ACC112 (cell line): Measurements from ENCODE around the gene FANCC.

ENCODE experiments used
- H2AFZ ChIP-seq: fragments of 200-600 bp; sonication (generic); one replicate; pipeline ENCODE4 v1.6.0; 2017; ENCODE audit warnings: antibody characterized with exemption, low read length; ENCODE audit not compliant: unreplicated experiment
- H3K27ac ChIP-seq: fragments of 200-600 bp; sonication (generic); 2 replicates; pipeline ENCODE4 v1.5.1; 2014; ENCODE audit warnings: low read depth, mild to moderate bottlenecking, antibody characterized with exemption, low read length, moderate library complexity
- H3K27me3 ChIP-seq: fragments of 200-600 bp; sonication (generic); 2 replicates; pipeline ENCODE4 v1.6.1; 2014; ENCODE audit warnings: mild to moderate bottlenecking, antibody characterized with exemption, low read length, moderate library complexity, mixed read lengths; ENCODE audit not compliant: insufficient read depth
- H3K36me3 ChIP-seq: fragments of 200-600 bp; sonication (generic); 2 replicates; pipeline ENCODE4 v1.6.1; 2016; ENCODE audit warnings: mild to moderate bottlenecking, antibody characterized with exemption, low read length, moderate library complexity, mixed read lengths; ENCODE audit not compliant: insufficient read depth
- H3K4me1 ChIP-seq: fragments of 200-600 bp; sonication (generic); one replicate; pipeline ENCODE4 v1.6.1; 2016; ENCODE audit warnings: low read length, mixed read lengths; ENCODE audit not compliant: insufficient read depth, unreplicated experiment, control insufficient read depth
- H3K4me3 ChIP-seq: fragments of 200-600 bp; sonication (generic); 2 replicates; pipeline ENCODE4 v1.5.1; 2014; ENCODE audit warnings: mild to moderate bottlenecking, low read depth, low read length
- H3K79me2 ChIP-seq: fragments of 200-600 bp; sonication (generic); one replicate; pipeline ENCODE4 v1.6.0; 2016; ENCODE audit warnings: low read length; ENCODE audit not compliant: control insufficient read depth, unreplicated experiment, insufficient read depth

The FANCC gene

GRCh38 chr9:95107976-95108375 lies 209.5 kb downstream of the FANCC start:
- H3K4me3 ChIP-seq: no peak overlapping the region
- H3K27me3 ChIP-seq: no peaks in the 10 kb centered on the region
- H3K79me2 ChIP-seq: no peaks in the 10 kb centered on the region
- H3K36me3 ChIP-seq: no peaks in the 10 kb centered on the region
- H3K27ac ChIP-seq: no peak overlapping the region
- H3K4me1 ChIP-seq: no peaks in the 10 kb centered on the region
- no peak overlapping the region for H2AFZ ChIP-seq

DNA sequence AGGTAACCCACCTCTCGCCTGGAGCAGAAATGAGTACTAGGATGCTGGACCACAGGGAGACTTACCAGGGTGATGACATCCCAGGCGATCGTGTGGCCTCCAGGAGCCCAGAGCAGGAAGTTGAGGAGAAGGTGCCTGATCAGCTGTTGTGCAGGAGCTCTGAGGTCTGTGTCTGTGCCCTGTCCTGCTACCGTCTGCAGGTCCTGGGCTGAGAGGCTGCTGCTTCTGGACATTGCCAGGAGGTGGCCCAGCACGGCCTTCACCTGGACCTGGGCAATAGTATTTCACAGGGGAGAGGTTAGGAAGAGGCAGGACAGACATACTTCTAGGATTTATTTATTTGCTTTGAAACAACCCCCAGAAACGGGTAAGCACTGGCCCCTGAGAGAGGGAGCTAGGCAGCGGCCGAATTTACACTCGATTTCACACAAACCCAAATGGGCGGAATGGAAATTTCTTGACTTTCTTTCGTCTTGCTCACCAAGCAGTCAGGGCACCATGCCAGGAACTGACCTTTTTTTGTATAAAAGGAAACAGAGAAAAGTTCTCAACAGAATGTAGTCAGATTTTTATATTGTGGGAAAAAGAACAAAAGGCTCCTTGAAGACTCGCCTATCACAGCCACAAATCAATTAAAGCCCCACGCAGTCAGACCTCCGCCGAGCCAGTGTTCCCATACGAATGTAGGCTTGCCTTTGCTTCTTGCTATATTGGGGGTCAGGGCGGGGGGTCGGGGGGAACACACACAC lies 210.3 kb downstream of the FANCC start:
- H2AFZ ChIP-seq: no peak overlapping the region
- no peak overlapping the region for H3K27ac ChIP-seq
- H3K36me3 ChIP-seq: no peaks in the 10 kb centered on the region
- H3K27me3 ChIP-seq: no peaks in the 10 kb centered on the region
- H3K79me2 ChIP-seq: no peaks in the 10 kb centered on the region
- no peaks in the 10 kb centered on the region for H3K4me1 ChIP-seq
- no peak overlapping the region for H3K4me3 ChIP-seq

DNA sequence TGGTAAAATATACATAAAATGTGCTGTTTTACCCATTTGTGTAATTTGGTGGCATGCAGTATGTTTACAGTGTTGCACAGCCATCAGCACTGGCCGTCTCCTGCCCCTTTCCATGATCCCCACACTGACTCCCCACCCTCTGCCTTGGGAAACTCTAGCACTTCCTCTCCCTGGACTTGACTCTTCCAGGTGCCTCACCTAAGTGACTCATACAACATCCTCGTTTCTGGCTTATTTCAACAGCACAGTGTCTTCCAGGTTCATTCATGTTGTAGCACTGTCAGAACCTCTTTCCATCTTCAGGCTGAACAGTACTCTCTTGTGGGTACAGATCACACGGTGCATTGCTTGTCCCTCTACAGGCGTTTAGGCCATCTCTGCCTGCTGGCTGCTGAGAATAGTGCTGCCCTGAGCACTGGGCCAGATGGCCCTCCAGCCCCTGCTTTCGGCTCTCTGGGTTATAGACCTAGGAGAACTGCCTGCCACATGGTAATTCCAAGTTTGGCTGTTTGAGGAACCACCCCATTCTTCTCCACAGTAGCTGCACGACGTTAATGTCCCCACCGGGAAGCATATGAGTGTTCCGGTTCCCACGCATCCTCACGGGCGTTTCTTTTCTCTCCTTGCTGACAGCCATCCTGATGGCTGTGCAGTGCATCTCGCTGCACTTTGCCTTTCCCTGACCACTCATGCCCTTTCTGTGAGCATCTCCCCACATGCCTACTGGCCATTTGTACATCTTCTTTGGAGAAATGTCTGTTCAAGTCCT lies 211.8 kb downstream of the FANCC start:
- H3K79me2 ChIP-seq: no peaks in the 10 kb centered on the region
- H2AFZ ChIP-seq: no peak overlapping the region
- H3K27ac ChIP-seq: no peak overlapping the region
- no peak overlapping the region for H3K4me3 ChIP-seq
- no peaks in the 10 kb centered on the region for H3K27me3 ChIP-seq
- H3K36me3 ChIP-seq: no peaks in the 10 kb centered on the region
- H3K4me1 ChIP-seq: no peaks in the 10 kb centered on the region

GRCh38 chr9:95104980-95105379 lies 212.5 kb downstream of the FANCC start:
- H3K79me2 ChIP-seq: no peaks in the 10 kb centered on the region
- H3K27ac ChIP-seq: no peak overlapping the region
- no peaks in the 10 kb centered on the region for H3K27me3 ChIP-seq
- no peak overlapping the region for H2AFZ ChIP-seq
- H3K36me3 ChIP-seq: no peaks in the 10 kb centered on the region
- no peaks in the 10 kb centered on the region for H3K4me1 ChIP-seq
- no peak overlapping the region for H3K4me3 ChIP-seq

DNA sequence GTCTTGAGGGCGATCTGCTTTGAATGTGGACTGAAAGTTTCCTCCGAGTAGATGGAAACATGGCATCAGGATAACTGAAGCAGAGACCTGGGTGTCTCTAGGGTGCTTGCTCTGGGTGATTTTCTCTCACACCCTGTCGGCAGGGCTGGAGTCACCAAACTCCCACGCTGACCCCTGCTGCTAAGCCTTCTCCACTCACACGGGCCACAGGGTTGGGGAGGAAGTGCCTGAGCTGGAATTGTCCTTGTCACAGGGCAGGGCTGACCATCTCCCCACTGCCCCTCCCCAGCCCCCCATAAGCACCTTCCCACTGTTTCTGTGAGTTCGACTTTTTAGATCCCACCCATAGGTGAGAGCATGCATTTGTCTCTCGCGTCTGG lies 212.9 kb downstream of the FANCC start:
- H3K4me1 ChIP-seq: no peaks in the 10 kb centered on the region

DNA sequence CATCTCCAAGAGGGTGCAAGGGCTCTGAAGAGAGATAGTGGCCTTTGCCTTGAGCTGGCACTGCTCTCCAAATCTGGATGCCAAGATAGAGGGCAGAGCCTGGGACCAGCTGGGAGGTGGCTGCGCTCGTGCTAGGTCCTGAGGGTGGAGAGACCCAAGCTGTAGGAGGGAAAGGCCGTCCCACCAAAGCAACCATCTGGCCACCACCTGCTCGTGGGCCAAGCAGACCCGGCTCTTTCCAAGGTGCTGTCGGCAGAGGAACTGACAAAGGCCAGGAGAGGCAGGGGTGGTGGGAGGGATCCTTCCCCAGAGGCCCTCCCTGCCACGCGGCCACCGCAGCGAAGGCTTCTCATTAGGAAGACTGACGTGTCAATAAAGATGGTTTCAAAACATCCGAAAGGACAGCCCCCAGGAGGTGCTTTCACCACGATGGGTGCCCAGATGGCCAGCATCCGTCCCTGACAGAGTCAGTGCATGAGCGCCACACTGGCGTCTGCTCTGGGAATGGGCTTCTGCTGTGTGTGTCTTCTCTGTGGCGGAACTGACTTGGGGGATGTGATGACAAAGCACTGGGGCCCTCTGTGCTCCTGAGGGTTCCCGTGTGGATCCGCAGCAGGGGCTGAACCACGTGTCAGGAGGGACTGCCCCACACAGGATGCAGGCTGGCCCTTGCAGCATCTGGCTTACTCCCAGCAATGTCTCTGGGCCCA lies 213.5 kb downstream of the FANCC start:
- Histone ChIP-seq H3K36me3 (no peaks in the 10 kb centered on the region), H3K79me2 (no peaks in the 10 kb centered on the region), H2AFZ (no peak overlapping the region), H3K27ac (no peak overlapping the region), H3K4me1 (no peaks in the 10 kb centered on the region), H3K4me3 (no peak overlapping the region), H3K27me3 (no peaks in the 10 kb centered on the region)

More for the DNA sequence above, 212.9 kb downstream of the FANCC start:
- no peak overlapping the region for H2AFZ ChIP-seq
- H3K79me2 ChIP-seq: no peaks in the 10 kb centered on the region
- no peaks in the 10 kb centered on the region for H3K36me3 ChIP-seq
- H3K27me3 ChIP-seq: no peaks in the 10 kb centered on the region
- H3K27ac ChIP-seq: no peak overlapping the region
- no peak overlapping the region for H3K4me3 ChIP-seq

DNA sequence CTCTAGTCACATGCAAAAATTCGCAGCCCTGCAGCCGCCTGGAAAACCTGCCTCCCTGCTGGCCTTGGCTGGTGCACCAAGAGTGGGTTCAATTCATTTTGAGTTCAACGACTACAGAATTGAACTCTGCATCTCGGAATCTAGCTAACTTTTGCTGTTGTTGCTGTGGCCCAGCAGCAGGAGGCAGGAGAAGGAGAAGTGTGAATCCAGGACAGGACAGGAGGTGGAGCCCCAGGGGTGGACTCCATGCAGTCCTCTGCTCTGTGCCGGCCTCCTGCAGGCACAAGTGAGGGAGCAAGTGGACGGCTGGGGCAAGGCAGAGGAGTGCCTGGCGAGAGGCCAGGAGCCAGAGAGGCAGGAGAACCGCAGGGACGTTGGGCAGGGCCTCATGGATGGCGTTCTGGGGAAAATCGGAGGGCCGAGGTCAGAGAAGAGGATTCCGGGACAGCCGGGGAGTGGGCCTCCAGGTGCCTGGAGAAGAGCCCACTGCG lies 214.2 kb downstream of the FANCC start:
- Histone ChIP-seq H3K79me2 (no peaks in the 10 kb centered on the region), H3K27me3 (no peaks in the 10 kb centered on the region), H3K27ac (no peak overlapping the region), H3K36me3 (no peaks in the 10 kb centered on the region), H2AFZ (no peak overlapping the region), H3K4me3 (no peak overlapping the region), H3K4me1 (no peaks in the 10 kb centered on the region)

DNA sequence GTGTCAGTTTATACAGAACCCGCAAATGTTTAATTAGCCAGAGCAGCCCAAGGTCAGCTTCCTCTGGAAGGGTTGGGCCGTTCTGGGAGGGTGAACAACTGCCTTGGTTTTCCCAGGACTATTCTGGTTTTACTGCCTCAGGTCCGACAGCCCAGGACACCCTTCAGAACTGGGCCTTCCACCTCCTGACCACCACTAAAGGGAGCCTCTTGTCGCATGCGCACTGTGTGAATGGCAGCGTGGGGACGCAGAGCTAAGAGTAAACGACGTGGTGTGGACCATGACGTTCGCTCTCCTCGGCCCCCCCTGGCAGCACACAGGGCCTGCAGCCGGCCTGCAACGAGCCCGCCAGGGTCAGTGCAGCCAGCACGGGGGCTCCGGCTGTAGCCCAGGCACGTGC lies 214.9 kb downstream of the FANCC start:
- Histone ChIP-seq H3K79me2 (no peaks in the 10 kb centered on the region), H3K27ac (no peak overlapping the region), H3K36me3 (no peaks in the 10 kb centered on the region), H3K4me3 (no peak overlapping the region), H3K4me1 (no peaks in the 10 kb centered on the region), H3K27me3 (no peaks in the 10 kb centered on the region), H2AFZ (no peak overlapping the region)

DNA sequence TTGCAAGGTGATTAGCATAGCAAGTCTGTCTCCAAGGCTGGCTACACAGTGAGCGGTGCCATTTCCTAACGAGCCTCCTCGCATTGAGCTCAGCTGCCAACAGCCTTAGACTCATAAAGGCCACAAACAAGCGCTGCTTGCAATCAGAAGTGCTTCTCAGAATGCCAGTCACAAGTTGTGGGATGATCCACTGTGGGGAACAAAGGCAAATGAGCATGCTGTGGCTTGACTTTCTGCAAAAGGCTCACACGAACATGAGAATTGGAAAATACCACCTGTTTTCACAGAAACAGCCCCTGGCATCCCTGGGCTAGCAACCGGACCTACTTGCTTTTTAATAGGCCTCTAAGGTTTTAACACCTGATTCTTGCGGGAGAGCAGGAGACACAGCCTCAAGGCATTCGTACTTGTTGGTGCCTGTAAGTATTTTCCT lies 215.5 kb downstream of the FANCC start:
- no peaks in the 10 kb centered on the region for H3K36me3 ChIP-seq
- H3K27me3 ChIP-seq: no peaks in the 10 kb centered on the region
- H3K79me2 ChIP-seq: no peaks in the 10 kb centered on the region
- H3K4me1 ChIP-seq: no peaks in the 10 kb centered on the region
- no peak overlapping the region for H3K27ac ChIP-seq
- H2AFZ ChIP-seq: no peak overlapping the region
- no peak overlapping the region for H3K4me3 ChIP-seq

DNA sequence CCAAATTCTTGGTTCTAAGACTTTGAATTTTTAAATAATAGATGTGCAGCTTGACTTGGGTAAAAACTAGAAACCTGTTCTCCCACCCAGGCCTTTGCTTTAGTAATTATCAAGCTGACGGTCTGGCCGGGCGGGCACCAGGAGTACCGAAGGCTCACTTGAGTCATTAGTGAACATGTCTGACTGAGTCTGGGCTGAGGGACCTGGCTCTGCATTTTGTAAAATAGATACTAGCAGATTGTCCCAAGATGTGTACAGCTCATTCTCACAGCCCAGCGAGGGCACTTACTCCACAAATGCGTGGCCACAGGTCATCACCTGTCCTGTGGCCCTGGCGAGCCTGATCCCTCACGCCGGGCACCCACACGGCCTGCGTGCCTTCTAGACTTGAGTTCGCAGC lies 216.2 kb downstream of the FANCC start:
- no peak overlapping the region for H3K27ac ChIP-seq
- H3K27me3 ChIP-seq: no peaks in the 10 kb centered on the region
- H2AFZ ChIP-seq: no peak overlapping the region
- no peaks in the 10 kb centered on the region for H3K79me2 ChIP-seq
- H3K4me3 ChIP-seq: no peak overlapping the region
- H3K4me1 ChIP-seq: no peaks in the 10 kb centered on the region
- no peaks in the 10 kb centered on the region for H3K36me3 ChIP-seq
